ENCODE data around the gene BRPF1.

Gene BRPF1

DNA sequence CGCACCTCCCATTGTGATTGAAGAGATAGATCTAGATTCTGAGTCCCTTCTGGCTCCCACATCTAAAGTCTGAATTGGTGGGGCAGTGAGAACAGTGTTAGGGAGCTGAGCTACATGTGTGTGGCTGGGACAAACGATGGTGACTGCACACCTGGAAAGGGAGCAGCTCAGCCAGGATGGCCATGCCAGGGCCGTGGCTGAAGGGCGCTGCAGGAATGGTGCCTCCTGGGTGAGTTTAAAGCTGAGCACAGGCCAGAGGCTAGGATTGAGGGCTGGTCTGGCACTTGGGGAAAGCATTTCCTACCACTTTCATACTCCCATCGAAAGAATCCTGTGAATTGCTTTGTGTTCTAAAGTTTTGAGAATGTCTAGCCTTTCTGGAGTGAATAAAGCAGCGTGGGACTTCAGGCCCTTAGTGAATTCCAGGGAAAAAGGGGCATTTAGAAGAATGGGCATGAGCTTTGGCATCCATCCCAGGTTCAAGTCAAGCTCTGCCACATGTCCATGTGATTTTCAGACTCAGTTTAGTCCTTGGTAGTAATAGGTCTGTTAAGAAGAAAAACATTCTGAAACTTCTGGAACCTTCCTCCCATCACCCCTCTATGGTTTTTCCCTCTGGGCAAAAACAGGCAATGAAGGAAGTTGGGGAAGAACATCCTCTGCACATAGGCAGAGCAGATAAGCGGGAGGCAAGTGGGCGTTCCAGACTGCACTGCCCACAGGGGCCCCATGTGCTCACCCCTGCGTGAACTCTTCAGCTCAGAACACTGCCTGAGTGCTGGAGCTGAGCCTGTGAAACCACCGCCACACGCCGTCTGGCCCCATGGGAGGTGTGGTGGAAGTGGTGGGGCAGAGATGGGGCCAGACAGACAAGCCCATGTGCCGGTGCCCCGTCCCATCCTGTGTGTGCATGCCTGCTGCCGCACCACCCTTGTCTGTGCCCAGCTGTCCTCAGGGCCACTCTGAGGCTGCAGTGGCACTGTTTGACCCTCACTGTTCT lies 40.8 kb upstream of the BRPF1 start:
- DNase-seq (ENCODE audit: low read depth in 1 of 2, low spot score in 1 of 2): peak in 1 of 2 experiments; percentile 15
- H3K27me3 ChIP-seq (ENCODE audit: insufficient read depth, poor library complexity, severe bottlenecking): no peaks in the 10 kb centered on the region
- no peak overlapping the region for H3K27ac ChIP-seq (replicated peaks)
- TF ChIP-seq, protein P1, sequence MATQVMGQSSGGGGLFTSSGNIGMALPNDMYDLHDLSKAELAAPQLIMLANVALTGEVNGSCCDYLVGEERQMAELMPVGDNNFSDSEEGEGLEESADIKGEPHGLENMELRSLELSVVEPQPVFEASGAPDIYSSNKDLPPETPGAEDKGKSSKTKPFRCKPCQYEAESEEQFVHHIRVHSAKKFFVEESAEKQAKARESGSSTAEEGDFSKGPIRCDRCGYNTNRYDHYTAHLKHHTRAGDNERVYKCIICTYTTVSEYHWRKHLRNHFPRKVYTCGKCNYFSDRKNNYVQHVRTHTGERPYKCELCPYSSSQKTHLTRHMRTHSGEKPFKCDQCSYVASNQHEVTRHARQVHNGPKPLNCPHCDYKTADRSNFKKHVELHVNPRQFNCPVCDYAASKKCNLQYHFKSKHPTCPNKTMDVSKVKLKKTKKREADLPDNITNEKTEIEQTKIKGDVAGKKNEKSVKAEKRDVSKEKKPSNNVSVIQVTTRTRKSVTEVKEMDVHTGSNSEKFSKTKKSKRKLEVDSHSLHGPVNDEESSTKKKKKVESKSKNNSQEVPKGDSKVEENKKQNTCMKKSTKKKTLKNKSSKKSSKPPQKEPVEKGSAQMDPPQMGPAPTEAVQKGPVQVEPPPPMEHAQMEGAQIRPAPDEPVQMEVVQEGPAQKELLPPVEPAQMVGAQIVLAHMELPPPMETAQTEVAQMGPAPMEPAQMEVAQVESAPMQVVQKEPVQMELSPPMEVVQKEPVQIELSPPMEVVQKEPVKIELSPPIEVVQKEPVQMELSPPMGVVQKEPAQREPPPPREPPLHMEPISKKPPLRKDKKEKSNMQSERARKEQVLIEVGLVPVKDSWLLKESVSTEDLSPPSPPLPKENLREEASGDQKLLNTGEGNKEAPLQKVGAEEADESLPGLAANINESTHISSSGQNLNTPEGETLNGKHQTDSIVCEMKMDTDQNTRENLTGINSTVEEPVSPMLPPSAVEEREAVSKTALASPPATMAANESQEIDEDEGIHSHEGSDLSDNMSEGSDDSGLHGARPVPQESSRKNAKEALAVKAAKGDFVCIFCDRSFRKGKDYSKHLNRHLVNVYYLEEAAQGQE (IDR thresholded peaks at IDR 0.05; ENCODE audit: insufficient replicate concordance, low read depth): no peak
- TF ChIP-seq SPI1 (IDR thresholded peaks at IDR 0.05; ENCODE audit: borderline replicate concordance, low read depth) (no peak), GABPA (IDR thresholded peaks at IDR 0.05; ENCODE audit: low read depth) (no peak), POLR2AphosphoS5 (IDR thresholded peaks at IDR 0.05; ENCODE audit: low read depth) (no peak)
- TF ChIP-seq, protein P2, sequence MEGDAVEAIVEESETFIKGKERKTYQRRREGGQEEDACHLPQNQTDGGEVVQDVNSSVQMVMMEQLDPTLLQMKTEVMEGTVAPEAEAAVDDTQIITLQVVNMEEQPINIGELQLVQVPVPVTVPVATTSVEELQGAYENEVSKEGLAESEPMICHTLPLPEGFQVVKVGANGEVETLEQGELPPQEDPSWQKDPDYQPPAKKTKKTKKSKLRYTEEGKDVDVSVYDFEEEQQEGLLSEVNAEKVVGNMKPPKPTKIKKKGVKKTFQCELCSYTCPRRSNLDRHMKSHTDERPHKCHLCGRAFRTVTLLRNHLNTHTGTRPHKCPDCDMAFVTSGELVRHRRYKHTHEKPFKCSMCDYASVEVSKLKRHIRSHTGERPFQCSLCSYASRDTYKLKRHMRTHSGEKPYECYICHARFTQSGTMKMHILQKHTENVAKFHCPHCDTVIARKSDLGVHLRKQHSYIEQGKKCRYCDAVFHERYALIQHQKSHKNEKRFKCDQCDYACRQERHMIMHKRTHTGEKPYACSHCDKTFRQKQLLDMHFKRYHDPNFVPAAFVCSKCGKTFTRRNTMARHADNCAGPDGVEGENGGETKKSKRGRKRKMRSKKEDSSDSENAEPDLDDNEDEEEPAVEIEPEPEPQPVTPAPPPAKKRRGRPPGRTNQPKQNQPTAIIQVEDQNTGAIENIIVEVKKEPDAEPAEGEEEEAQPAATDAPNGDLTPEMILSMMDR (IDR thresholded peaks at IDR 0.05; ENCODE audit: insufficient read depth, low read length): no peak
- H3K4me3 ChIP-seq (replicated peaks; ENCODE audit: insufficient read depth, low read length): no peak overlapping the region

DNA sequence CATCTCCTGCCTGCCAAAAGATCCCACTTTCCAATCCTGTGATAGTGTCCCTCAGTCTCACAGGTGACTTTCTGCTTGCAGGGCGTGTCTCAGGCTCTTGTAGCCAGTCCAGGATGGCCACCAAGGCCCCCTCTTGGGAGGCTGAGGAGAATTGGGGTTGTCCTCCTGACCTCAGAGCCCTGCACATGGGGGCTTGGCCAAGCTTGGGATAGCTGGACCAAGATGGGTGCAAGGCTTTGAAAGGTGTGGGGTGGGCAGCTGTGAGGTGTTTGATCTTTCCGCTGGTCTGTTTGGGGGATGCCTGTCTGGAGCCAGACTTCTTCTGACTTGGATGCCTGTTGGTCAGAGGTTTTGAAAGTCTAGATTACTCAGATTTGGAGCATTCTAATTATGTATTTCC lies 39.9 kb upstream of the BRPF1 start:
- no peak for DNase-seq (ENCODE audit: low read depth in 1 of 2, low spot score in 1 of 2)
- Histone ChIP-seq H3K27me3 (ENCODE audit: insufficient read depth, poor library complexity, severe bottlenecking) (no peaks in the 10 kb centered on the region), H3K27ac (replicated peaks) (no peak overlapping the region), H3K4me3 (replicated peaks; ENCODE audit: insufficient read depth, low read length) (no peak overlapping the region)
- no peak for TF ChIP-seq POLR2AphosphoS5 (IDR thresholded peaks at IDR 0.05; ENCODE audit: low read depth)
- TF ChIP-seq, protein P2 (IDR thresholded peaks at IDR 0.05; ENCODE audit: insufficient read depth, low read length): no peak
- TF ChIP-seq GABPA (IDR thresholded peaks at IDR 0.05; ENCODE audit: low read depth): no peak
- TF ChIP-seq, protein P1 (IDR thresholded peaks at IDR 0.05; ENCODE audit: insufficient replicate concordance, low read depth): no peak
- no peak for TF ChIP-seq SPI1 (IDR thresholded peaks at IDR 0.05; ENCODE audit: borderline replicate concordance, low read depth)

- Histone ChIP-seq H3K27ac (replicated peaks) (no peak overlapping the region), H3K27me3 (ENCODE audit: insufficient read depth, poor library complexity, severe bottlenecking) (no peaks in the 10 kb centered on the region), H3K4me3 (replicated peaks; ENCODE audit: insufficient read depth, low read length) (no peak overlapping the region)
- no peak for DNase-seq (ENCODE audit: low read depth in 1 of 2, low spot score in 1 of 2)
- TF ChIP-seq POLR2AphosphoS5 (IDR thresholded peaks at IDR 0.05; ENCODE audit: low read depth): no peak
- no peak for TF ChIP-seq GABPA (IDR thresholded peaks at IDR 0.05; ENCODE audit: low read depth)
- no peak for TF ChIP-seq SPI1 (IDR thresholded peaks at IDR 0.05; ENCODE audit: borderline replicate concordance, low read depth)
- TF ChIP-seq, protein P1 (IDR thresholded peaks at IDR 0.05; ENCODE audit: insufficient replicate concordance, low read depth): no peak
- TF ChIP-seq, protein P2 (IDR thresholded peaks at IDR 0.05; ENCODE audit: insufficient read depth, low read length): no peak
These were observed 39.1 kb upstream of the BRPF1 start for GRCh38 chr3:9692416-9692815.
